ENCODE data around the gene FAM241A. TPM values are rescaled to one million over a fixed set of nuclear protein-coding genes. Genes with fewer than 3 reads are reported as not detected.
"Not testable (repeated sequence)": the region's sequence is repeated elsewhere in the genome, so short reads cannot be mapped to it uniquely, and the experiment has no call there.

The FAM241A gene
- total and polyA plus RNA-seq, 2 donors (not counting 1 experiment from before 2014, with no cell fraction given) = 1.2 to 1.7 TPM

DNA sequence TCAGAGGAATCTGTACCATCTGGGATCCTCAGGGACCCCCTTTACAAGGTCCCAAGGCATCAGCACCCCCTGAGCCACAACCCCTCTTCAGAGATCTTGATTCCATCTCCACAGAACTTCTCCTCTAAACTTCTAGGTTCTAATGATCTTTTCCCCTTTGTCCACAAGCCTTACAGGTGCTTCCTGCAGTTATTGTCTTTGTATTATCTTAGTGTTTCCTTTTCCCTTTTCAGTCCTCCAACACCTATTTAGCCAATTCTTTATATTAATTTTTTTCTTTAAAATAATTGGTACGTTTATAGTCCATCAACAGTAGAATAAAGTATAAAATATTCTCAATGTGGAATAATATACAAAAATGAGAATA, 35.2 kb upstream of the FAM241A start:
- no peak overlapping the region for H2AFZ ChIP-seq (ENCODE audit: low read length)

DNA sequence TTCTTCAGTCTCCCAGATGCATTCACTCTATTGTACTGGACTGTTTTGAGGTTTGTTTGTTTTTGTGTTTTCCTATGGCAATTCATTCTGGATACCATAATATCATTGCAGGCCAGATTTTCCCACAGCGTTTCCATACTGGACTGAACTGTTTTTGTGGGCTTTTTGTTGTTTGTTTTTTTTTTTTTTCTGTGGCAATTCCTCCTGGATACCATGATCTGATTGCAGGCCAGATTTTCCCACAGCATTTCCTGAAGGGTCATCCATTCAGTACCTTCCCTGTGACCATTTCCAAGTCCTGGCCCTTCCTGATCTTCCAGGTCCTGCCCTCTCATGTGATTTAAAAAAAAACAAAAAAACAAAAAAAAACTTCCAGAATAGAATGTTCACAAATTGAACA, 33.9 kb upstream of the FAM241A start:
- no peaks in the 10 kb centered on the region for H4K20me1 ChIP-seq (ENCODE audit: control insufficient read depth, extremely low read depth, insufficient read depth, low read length)
- TF ChIP-seq EZH2 (IDR thresholded peaks at IDR 0.05; ENCODE audit: low read length, missing control alignments) = no peak
- TF ChIP-seq, protein P1, sequence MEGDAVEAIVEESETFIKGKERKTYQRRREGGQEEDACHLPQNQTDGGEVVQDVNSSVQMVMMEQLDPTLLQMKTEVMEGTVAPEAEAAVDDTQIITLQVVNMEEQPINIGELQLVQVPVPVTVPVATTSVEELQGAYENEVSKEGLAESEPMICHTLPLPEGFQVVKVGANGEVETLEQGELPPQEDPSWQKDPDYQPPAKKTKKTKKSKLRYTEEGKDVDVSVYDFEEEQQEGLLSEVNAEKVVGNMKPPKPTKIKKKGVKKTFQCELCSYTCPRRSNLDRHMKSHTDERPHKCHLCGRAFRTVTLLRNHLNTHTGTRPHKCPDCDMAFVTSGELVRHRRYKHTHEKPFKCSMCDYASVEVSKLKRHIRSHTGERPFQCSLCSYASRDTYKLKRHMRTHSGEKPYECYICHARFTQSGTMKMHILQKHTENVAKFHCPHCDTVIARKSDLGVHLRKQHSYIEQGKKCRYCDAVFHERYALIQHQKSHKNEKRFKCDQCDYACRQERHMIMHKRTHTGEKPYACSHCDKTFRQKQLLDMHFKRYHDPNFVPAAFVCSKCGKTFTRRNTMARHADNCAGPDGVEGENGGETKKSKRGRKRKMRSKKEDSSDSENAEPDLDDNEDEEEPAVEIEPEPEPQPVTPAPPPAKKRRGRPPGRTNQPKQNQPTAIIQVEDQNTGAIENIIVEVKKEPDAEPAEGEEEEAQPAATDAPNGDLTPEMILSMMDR (conservative IDR thresholded peaks at IDR 0.05 in 1 of 2, IDR thresholded peaks at IDR 0.05 in 1 of 2; ENCODE audit: low read depth in 1 of 2, low read length in 2 of 2) = no peak
- H3K4me1 ChIP-seq (ENCODE audit: control insufficient read depth, extremely low read depth, insufficient read depth, low read length) = peaks cover 3% of the 10 kb centered on the region

More for the DNA sequence above, 35.2 kb upstream of the FAM241A start:
- no peak for DNase-seq (ENCODE audit: low read depth in 2 of 2)
- H3K27ac ChIP-seq (ENCODE audit: insufficient read depth, low read length) = no peak overlapping the region
- TF ChIP-seq EZH2 (IDR thresholded peaks at IDR 0.05; ENCODE audit: low read length, missing control alignments) = no peak
- TF ChIP-seq, protein P1 (conservative IDR thresholded peaks at IDR 0.05 in 1 of 2, IDR thresholded peaks at IDR 0.05 in 1 of 2; ENCODE audit: low read depth in 1 of 2, low read length in 2 of 2) = no peak
- H3K36me3 ChIP-seq (ENCODE audit: control insufficient read depth, insufficient read depth, low read length) = no peaks in the 10 kb centered on the region
- no peak overlapping the region for H3K4me2 ChIP-seq (ENCODE audit: extremely low read depth, insufficient read depth, low read length)
- no peak overlapping the region for H3K9ac ChIP-seq (ENCODE audit: insufficient read depth, low read length)
- no peak overlapping the region for H3K4me3 ChIP-seq (replicated peaks in 1 of 4; ENCODE audit: control extremely low read depth in 1 of 4, insufficient read depth in 1 of 4, low read depth in 3 of 4, low read length in 4 of 4)
- H4K20me1 ChIP-seq (ENCODE audit: control insufficient read depth, extremely low read depth, insufficient read depth, low read length) = no peaks in the 10 kb centered on the region
- H3K4me1 ChIP-seq (ENCODE audit: control insufficient read depth, extremely low read depth, insufficient read depth, low read length) = peaks cover 3% of the 10 kb centered on the region
- H3K9me3 ChIP-seq (ENCODE audit: control insufficient read depth, insufficient read depth, low read depth, low read length) = no peaks in the 10 kb centered on the region
- no peaks in the 10 kb centered on the region for H3K27me3 ChIP-seq (ENCODE audit: control insufficient read depth, insufficient read depth, low read length)
- H3K79me2 ChIP-seq (ENCODE audit: control insufficient read depth, insufficient read depth, low read length) = no peaks in the 10 kb centered on the region

DNA sequence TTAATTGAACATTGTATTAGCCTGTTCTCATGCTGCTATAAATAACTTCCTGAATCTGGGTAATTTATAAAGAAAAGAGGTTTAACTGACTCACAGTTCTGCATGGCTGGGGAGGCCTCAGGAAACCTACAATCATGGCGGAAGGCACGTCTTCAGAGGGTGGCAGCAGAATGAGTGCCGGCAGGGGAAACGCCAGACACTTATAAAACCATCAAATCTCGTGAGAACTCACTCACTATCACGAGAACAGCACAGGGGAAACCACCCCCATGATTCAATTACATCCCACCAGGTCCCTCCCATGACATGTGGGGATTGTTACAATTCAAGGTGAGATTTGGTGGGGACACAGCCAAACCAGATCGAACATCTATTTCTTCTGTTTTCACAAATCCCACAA, 33.2 kb upstream of the FAM241A start:
- H3K9me3 ChIP-seq (ENCODE audit: control insufficient read depth, insufficient read depth, low read depth, low read length); H3K9ac ChIP-seq (ENCODE audit: insufficient read depth, low read length); H3K79me2 ChIP-seq (ENCODE audit: control insufficient read depth, insufficient read depth, low read length); H2AFZ ChIP-seq (ENCODE audit: low read length); H3K27me3 ChIP-seq (ENCODE audit: control insufficient read depth, insufficient read depth, low read length); H3K4me2 ChIP-seq (ENCODE audit: extremely low read depth, insufficient read depth, low read length); H3K4me1 ChIP-seq (ENCODE audit: control insufficient read depth, extremely low read depth, insufficient read depth, low read length); H3K36me3 ChIP-seq (ENCODE audit: control insufficient read depth, insufficient read depth, low read length); H3K27ac ChIP-seq (ENCODE audit: insufficient read depth, low read length); H4K20me1 ChIP-seq (ENCODE audit: control insufficient read depth, extremely low read depth, insufficient read depth, low read length); H3K4me3 ChIP-seq (replicated peaks in 1 of 4; ENCODE audit: control extremely low read depth in 1 of 4, insufficient read depth in 1 of 4, low read depth in 3 of 4, low read length in 4 of 4); DNase-seq (ENCODE audit: low read depth in 2 of 2): not testable (repeated sequence)

More for the DNA sequence above, 33.9 kb upstream of the FAM241A start:
- no peak overlapping the region for H3K4me3 ChIP-seq (replicated peaks in 1 of 4; ENCODE audit: control extremely low read depth in 1 of 4, insufficient read depth in 1 of 4, low read depth in 3 of 4, low read length in 4 of 4)
- no peaks in the 10 kb centered on the region for H3K36me3 ChIP-seq (ENCODE audit: control insufficient read depth, insufficient read depth, low read length)
- H3K9ac ChIP-seq (ENCODE audit: insufficient read depth, low read length) = no peak overlapping the region
- no peaks in the 10 kb centered on the region for H3K79me2 ChIP-seq (ENCODE audit: control insufficient read depth, insufficient read depth, low read length)
- H2AFZ ChIP-seq (ENCODE audit: low read length) = no peak overlapping the region
- H3K27me3 ChIP-seq (ENCODE audit: control insufficient read depth, insufficient read depth, low read length) = no peaks in the 10 kb centered on the region
- H3K9me3 ChIP-seq (ENCODE audit: control insufficient read depth, insufficient read depth, low read depth, low read length) = no peaks in the 10 kb centered on the region
- H3K4me2 ChIP-seq (ENCODE audit: extremely low read depth, insufficient read depth, low read length) = no peak overlapping the region
- no peak for DNase-seq (ENCODE audit: low read depth in 2 of 2)
- H3K27ac ChIP-seq (ENCODE audit: insufficient read depth, low read length) = no peak overlapping the region
